ENCODE data around the gene SH3RF3. TPM values are rescaled to one million over a fixed set of nuclear protein-coding genes. Genes with fewer than 3 reads are reported as not detected.

Gene SH3RF3
- total and polyA plus RNA-seq, 8 donors: 7.0 to 11.1 (median 8.3) TPM

DNA sequence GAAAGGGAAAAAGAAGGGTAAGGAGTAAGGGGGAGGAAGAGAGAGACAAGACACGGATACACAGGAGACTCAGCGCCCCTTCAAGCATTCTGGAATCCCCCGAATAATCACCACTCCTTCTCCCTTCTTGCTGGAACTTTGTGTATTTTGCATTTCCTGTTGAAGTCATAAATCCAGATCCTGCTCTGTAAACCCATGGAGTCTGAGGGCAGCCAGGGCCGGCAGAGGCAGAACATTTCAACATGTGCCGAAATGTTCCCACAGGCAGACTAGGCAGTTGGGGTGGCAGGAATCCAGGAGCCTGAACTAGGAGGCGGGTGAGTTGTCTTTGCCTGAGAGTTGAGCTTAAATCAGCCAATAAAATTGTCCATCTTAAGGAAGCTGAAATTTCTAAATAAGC lies 193.1 kb downstream of the SH3RF3 start:
- peak; percentile 33 for ATAC-seq
- no peaks in the 10 kb centered on the region for H3K9me3 ChIP-seq
- H3K4me3 ChIP-seq: no peak overlapping the region
- no peaks in the 10 kb centered on the region for H3K27me3 ChIP-seq
- DNase-seq: peak in 3 of 4 donors; percentile 65 to 88 (median 70)
- peaks cover 23 to 29% of the 10 kb centered on the region in 2 donors for H3K4me1 ChIP-seq
- intact Hi-C loops (cut with DNase I): no loop called here
- H3K27ac ChIP-seq: peak overlapping the region; percentile 60 to 71
- H3K36me3 ChIP-seq: no peaks in the 10 kb centered on the region
- TF ChIP-seq CTCF (IDR thresholded peaks at IDR 0.05): no peak

GRCh38 chr2:109322641-109323040 lies 193.6 kb downstream of the SH3RF3 start:
- intact Hi-C loops (cut with DNase I): no loop called here
- no peak for DNase-seq

GRCh38 chr2:109324861-109325260 lies 195.9 kb downstream of the SH3RF3 start:
- Histone ChIP-seq H3K9me3 (no peaks in the 10 kb centered on the region), H3K27ac (peak overlapping the region; percentile 28 to 42), H3K4me3 (no peak overlapping the region), H3K4me1 (peaks cover 11% of the 10 kb centered on the region in 2 donors), H3K36me3 (no peaks in the 10 kb centered on the region), H3K27me3 (no peaks in the 10 kb centered on the region)
- peak in 3 of 4 donors; percentile 54 to 85 (median 59) for DNase-seq
- TF ChIP-seq CTCF (IDR thresholded peaks at IDR 0.05): no peak
- intact Hi-C loops (cut with DNase I): no loop called here
- ATAC-seq: peak; percentile 77

More at GRCh38 chr2:109322641-109323040, 193.6 kb downstream of the SH3RF3 start:
- no peak overlapping the region for H3K4me3 ChIP-seq
- peaks cover 20 to 23% of the 10 kb centered on the region in 2 donors for H3K4me1 ChIP-seq
- no peaks in the 10 kb centered on the region for H3K27me3 ChIP-seq
- no peak for ATAC-seq
- peak overlapping the region; percentile 60 for H3K27ac ChIP-seq
- H3K36me3 ChIP-seq: no peaks in the 10 kb centered on the region
- no peaks in the 10 kb centered on the region for H3K9me3 ChIP-seq
- no peak for TF ChIP-seq CTCF (IDR thresholded peaks at IDR 0.05)

- Histone ChIP-seq H3K27ac (peak overlapping the region; percentile 28 to 42), H3K36me3 (no peaks in the 10 kb centered on the region), H3K9me3 (no peaks in the 10 kb centered on the region), H3K4me3 (no peak overlapping the region), H3K4me1 (peaks cover 9 to 12% of the 10 kb centered on the region in 2 donors), H3K27me3 (no peaks in the 10 kb centered on the region)
- ATAC-seq (no peak), DNase-seq (no peak)
- no peak for TF ChIP-seq CTCF (IDR thresholded peaks at IDR 0.05)
- intact Hi-C loops (cut with DNase I): no loop called here
These were observed 196.6 kb downstream of the SH3RF3 start for GRCh38 chr2:109325570-109325969.

GRCh38 chr2:109326306-109326705 lies 197.3 kb downstream of the SH3RF3 start:
- Histone ChIP-seq H3K27me3 (no peaks in the 10 kb centered on the region), H3K9me3 (no peaks in the 10 kb centered on the region), H3K36me3 (no peaks in the 10 kb centered on the region), H3K27ac (peak overlapping the region in 1 of 2 donors; percentile 42), H3K4me3 (no peak overlapping the region), H3K4me1 (peaks cover 9 to 20% of the 10 kb centered on the region in 2 donors)
- DNase-seq (no peak), ATAC-seq (no peak)
- TF ChIP-seq CTCF (IDR thresholded peaks at IDR 0.05): no peak
- intact Hi-C loops (cut with DNase I): no loop called here
